SK-N-MC (cell line): ENCODE measurements around the gene POLR3A.

Experiments used
- EZH2 ChIP-seq: fragments of 200-600 bp; sonication (generic); IDR thresholded peaks from one replicate; pipeline ENCODE4 v1.6.1; 2017; ENCODE audit warnings: antibody characterized with exemption
- POLR2AphosphoS5 ChIP-seq: IDR thresholded peaks from 2 replicates; pipeline ENCODE4 v1.6.1; 2012; ENCODE audit warnings: mild to moderate bottlenecking, low read depth, low read length, borderline replicate concordance

DNA sequence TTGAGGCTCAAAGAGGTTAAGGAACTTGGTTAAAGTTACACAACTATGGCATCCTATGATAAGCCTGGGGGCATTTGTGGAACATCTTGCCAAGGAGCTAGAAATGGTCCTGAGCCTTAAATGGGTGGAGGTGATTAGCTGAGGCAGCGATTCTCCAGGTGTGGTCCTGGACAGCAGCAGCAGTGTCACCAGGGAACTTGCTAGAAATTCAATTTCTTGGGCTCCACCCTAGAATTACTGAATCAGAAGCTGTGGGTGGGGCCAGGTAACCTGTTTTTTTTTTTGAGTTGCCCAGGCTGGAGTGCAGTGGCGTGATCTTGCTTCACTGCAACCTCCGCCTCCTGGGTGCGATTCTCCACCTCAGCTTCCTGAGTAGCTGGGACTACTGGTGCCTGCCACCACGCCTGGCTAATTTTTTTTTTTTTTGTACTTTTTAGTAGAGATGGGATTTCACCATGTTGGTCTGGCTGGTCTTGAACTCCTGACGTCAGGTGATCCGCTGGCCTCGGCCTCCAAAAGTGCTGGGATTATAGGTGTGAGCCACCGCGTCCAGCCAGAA, 17.5 kb upstream of the POLR3A start:
- TF ChIP-seq POLR2AphosphoS5: no peak
- TF ChIP-seq EZH2: no peak
